Muscle of back (tissue), 11 donors: ENCODE results near the gene PDZRN4. TPM values are rescaled to one million over a fixed set of nuclear protein-coding genes. Genes with fewer than 3 reads are reported as not detected.

Source experiments
- DNase-seq, 3 donors: peaks; one replicate each; pipeline versions ENCODE4 v3.0.0 to v3.0.0-alpha.2; 2013
- polyA plus RNA-seq, 10 donors: library from polyadenylated mRNA; unstranded; fragments of 120-200 nt; gene quantifications; one replicate each; pipeline ENCODE4 v1.2.1, GENCODE V29; 2013; ENCODE audit not compliant: insufficient read length in 10 of 10

PDZRN4 gene
- polyA plus RNA-seq, 10 donors: 1.7 to 4.4 (median 2.4) TPM

- DNase-seq: no peak
Measured at GRCh38 chr12:41452838-41453407, 264.8 kb downstream of the PDZRN4 start.

- no peak for DNase-seq
Measured at GRCh38 chr12:41453409-41453808, 265.3 kb downstream of the PDZRN4 start.

- DNase-seq: peak in 2 of 3 donors; percentile 16 to 66
Measured at GRCh38 chr12:41459111-41459905, 271.2 kb downstream of the PDZRN4 start.

GRCh38 chr12:41459906-41460214, 271.7 kb downstream of the PDZRN4 start:
- DNase-seq: no peak

- DNase-seq: no peak
Measured at GRCh38 chr12:41460906-41461305, 272.8 kb downstream of the PDZRN4 start.

- DNase-seq: no peak
Measured at GRCh38 chr12:41462312-41462711, 274.2 kb downstream of the PDZRN4 start.

GRCh38 chr12:41465526-41465925, 277.4 kb downstream of the PDZRN4 start:
- DNase-seq: no peak

- no peak for DNase-seq
Measured at GRCh38 chr12:41466300-41466699, 278.2 kb downstream of the PDZRN4 start.

GRCh38 chr12:41466802-41467201, 278.7 kb downstream of the PDZRN4 start:
- DNase-seq: no peak

GRCh38 chr12:41467591-41468325, 279.6 kb downstream of the PDZRN4 start:
- DNase-seq: no peak

GRCh38 chr12:41468341-41468740, 280.2 kb downstream of the PDZRN4 start:
- no peak for DNase-seq

- no peak for DNase-seq
Measured at GRCh38 chr12:41468756-41469155, 280.6 kb downstream of the PDZRN4 start.

- no peak for DNase-seq
Measured at GRCh38 chr12:41473441-41473840, 285.3 kb downstream of the PDZRN4 start.

- no peak for DNase-seq
Measured at GRCh38 chr12:41474001-41474400, 285.9 kb downstream of the PDZRN4 start.

GRCh38 chr12:41476499-41477439, 288.6 kb downstream of the PDZRN4 start:
- no peak for DNase-seq

GRCh38 chr12:41479426-41479825, 291.3 kb downstream of the PDZRN4 start:
- DNase-seq: no peak

GRCh38 chr12:41485203-41485602, 297.1 kb downstream of the PDZRN4 start:
- DNase-seq: no peak

GRCh38 chr12:41486718-41487117, 298.6 kb downstream of the PDZRN4 start:
- peak in 1 of 3 donors; percentile 36 for DNase-seq

- DNase-seq: no peak
Measured at GRCh38 chr12:41496009-41496408, 307.9 kb downstream of the PDZRN4 start.

- peak in 2 of 3 donors; percentile 14 to 38 for DNase-seq
Measured at GRCh38 chr12:41497409-41497808, 309.3 kb downstream of the PDZRN4 start.

- no peak for DNase-seq
Measured at GRCh38 chr12:41504976-41505375, 316.9 kb downstream of the PDZRN4 start.

GRCh38 chr12:41507286-41507685, 319.2 kb downstream of the PDZRN4 start:
- DNase-seq: no peak
